GM19328 (cell line): Measurements from ENCODE around the gene ZAP70.

Source experiments
- ATAC-seq: cut with Tn5 transposase; IDR thresholded peaks from one replicate; pipeline ENCODE4 v1.9.1; 2021; ENCODE audit warnings: mild to moderate bottlenecking, moderate library complexity; ENCODE audit not compliant: unreplicated experiment

Gene ZAP70

GRCh38 chr2:97775074-97775473 is 61.7 kb downstream of the ZAP70 start:
- ATAC-seq, result no peak

GRCh38 chr2:97779141-97779540 is 65.8 kb downstream of the ZAP70 start:
- no peak for ATAC-seq

- ATAC-seq, result no peak
Measured at GRCh38 chr2:97781981-97782380, 68.6 kb downstream of the ZAP70 start.

GRCh38 chr2:97784953-97785352 is 71.6 kb downstream of the ZAP70 start:
- no peak for ATAC-seq

GRCh38 chr2:97785818-97786217 is 72.4 kb downstream of the ZAP70 start:
- no peak for ATAC-seq

GRCh38 chr2:97788986-97789644 is 75.7 kb downstream of the ZAP70 start:
- ATAC-seq, result no peak
